ENCODE results near the gene CACHD1. TPM values are rescaled to one million over a fixed set of nuclear protein-coding genes. Genes with fewer than 3 reads are reported as not detected.

Gene CACHD1
- polyA plus RNA-seq, 1 of the 3 experiments (the other 2 are of a cell fraction): 2.2 TPM

- TF ChIP-seq, protein P1, sequence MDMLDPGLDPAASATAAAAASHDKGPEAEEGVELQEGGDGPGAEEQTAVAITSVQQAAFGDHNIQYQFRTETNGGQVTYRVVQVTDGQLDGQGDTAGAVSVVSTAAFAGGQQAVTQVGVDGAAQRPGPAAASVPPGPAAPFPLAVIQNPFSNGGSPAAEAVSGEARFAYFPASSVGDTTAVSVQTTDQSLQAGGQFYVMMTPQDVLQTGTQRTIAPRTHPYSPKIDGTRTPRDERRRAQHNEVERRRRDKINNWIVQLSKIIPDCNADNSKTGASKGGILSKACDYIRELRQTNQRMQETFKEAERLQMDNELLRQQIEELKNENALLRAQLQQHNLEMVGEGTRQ (IDR thresholded peaks at IDR 0.05; ENCODE audit: borderline replicate concordance, low read depth, low read length): no peak
- TF ChIP-seq MEF2A (IDR thresholded peaks at IDR 0.05; ENCODE audit: borderline replicate concordance, low read depth) (no peak), GATA2 (CRISPR knock-in tag; IDR thresholded peaks at IDR 0.05) (no peak), RFX5 (IDR thresholded peaks at IDR 0.05; ENCODE audit: low read length) (no peak), EZH2phosphoT487 (IDR thresholded peaks at IDR 0.05; ENCODE audit: borderline replicate concordance, low read depth) (no peak), YY1 (IDR thresholded peaks at IDR 0.05; ENCODE audit: low read depth) (no peak), TAF1 (IDR thresholded peaks at IDR 0.05; ENCODE audit: borderline replicate concordance, low read depth, low read length) (no peak), RAD21 (IDR thresholded peaks at IDR 0.05; ENCODE audit: low read length) (no peak), NFIC (IDR thresholded peaks at IDR 0.05; ENCODE audit: borderline replicate concordance) (no peak), NRF1 (IDR thresholded peaks at IDR 0.05; ENCODE audit: low read depth, low read length) (no peak), RCOR1 (IDR thresholded peaks at IDR 0.05; ENCODE audit: low read length) (no peak), MAX (IDR thresholded peaks at IDR 0.05; ENCODE audit: low read depth) (no peak)
- TF ChIP-seq, protein P2, sequence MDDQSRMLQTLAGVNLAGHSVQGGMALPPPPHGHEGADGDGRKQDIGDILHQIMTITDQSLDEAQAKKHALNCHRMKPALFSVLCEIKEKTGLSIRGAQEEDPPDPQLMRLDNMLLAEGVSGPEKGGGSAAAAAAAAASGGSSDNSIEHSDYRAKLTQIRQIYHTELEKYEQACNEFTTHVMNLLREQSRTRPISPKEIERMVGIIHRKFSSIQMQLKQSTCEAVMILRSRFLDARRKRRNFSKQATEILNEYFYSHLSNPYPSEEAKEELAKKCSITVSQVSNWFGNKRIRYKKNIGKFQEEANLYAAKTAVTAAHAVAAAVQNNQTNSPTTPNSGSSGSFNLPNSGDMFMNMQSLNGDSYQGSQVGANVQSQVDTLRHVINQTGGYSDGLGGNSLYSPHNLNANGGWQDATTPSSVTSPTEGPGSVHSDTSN (IDR thresholded peaks at IDR 0.05): no peak
- TF ChIP-seq, protein P3, sequence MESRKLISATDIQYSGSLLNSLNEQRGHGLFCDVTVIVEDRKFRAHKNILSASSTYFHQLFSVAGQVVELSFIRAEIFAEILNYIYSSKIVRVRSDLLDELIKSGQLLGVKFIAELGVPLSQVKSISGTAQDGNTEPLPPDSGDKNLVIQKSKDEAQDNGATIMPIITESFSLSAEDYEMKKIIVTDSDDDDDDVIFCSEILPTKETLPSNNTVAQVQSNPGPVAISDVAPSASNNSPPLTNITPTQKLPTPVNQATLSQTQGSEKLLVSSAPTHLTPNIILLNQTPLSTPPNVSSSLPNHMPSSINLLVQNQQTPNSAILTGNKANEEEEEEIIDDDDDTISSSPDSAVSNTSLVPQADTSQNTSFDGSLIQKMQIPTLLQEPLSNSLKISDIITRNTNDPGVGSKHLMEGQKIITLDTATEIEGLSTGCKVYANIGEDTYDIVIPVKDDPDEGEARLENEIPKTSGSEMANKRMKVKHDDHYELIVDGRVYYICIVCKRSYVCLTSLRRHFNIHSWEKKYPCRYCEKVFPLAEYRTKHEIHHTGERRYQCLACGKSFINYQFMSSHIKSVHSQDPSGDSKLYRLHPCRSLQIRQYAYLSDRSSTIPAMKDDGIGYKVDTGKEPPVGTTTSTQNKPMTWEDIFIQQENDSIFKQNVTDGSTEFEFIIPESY (IDR thresholded peaks at IDR 0.05; ENCODE audit: borderline replicate concordance, low read depth): no peak
- H3K27me3 ChIP-seq (ENCODE audit: insufficient read depth): no peaks in the 10 kb centered on the region
- H3K4me1 ChIP-seq (ENCODE audit: control insufficient read depth in 1 of 2, insufficient read depth in 2 of 2, low read depth in 1 of 2, low read length in 1 of 2): no peaks in the 10 kb centered on the region
- H3K9me2 ChIP-seq: no peaks in the 10 kb centered on the region
- no peak overlapping the region for H3K9ac ChIP-seq
- H3K36me3 ChIP-seq (replicated peaks in 1 of 2; ENCODE audit: control insufficient read depth in 1 of 2, insufficient read depth in 2 of 2, low read length in 1 of 2): no peaks in the 10 kb centered on the region
- H2AFZ ChIP-seq (ENCODE audit: low read depth): no peak overlapping the region
- H3K4me3 ChIP-seq (ENCODE audit: low read depth in 2 of 2, low read length in 1 of 2): no peak overlapping the region
- no peaks in the 10 kb centered on the region for H3F3A ChIP-seq (replicated peaks; ENCODE audit: insufficient read depth)
- ChIA-PET POLR2A (no interaction called here), CTCF (interaction anchor here (0.6 kb wide), 1 partner anchor 39 kb away, joined by 3 read pairs; no protein-coding TSS in a partner anchor)
- no peak overlapping the region for H3K27ac ChIP-seq (ENCODE audit: low read depth in 2 of 2, low read length in 1 of 2)
- no peak for DNase-seq
- H4K20me1 ChIP-seq (ENCODE audit: insufficient read depth): no peaks in the 10 kb centered on the region
- H3K4me2 ChIP-seq: no peak overlapping the region
- no peaks in the 10 kb centered on the region for H3K9me3 ChIP-seq
- H3K79me2 ChIP-seq (ENCODE audit: insufficient read depth): no peaks in the 10 kb centered on the region
These were observed 118.9 kb downstream of the CACHD1 start for GRCh38 chr1:64588876-64589275.

DNA sequence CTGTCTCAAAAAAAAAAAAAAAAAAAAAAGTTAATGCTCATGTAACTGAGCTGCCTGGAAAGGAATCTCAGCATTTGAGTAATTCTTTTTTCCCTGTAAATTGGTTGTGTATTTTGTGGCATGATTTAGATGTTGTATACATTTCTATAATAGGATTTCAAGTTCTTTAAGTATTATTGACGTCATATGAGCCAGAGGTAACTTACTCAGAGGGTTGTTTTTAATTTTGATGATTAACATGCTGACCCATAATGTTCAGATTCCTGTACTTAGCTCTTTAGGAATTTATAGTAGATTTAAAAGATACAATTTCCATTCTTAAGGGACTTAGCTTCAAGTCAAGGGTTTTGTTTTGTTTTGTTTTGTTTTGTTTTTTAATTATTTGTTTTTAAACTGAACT is 120.4 kb downstream of the CACHD1 start:
- WGBS (ENCODE audit: low lambda C conversion rate): 71% methylated on average over 1 of the region's 1 CpG
- POLR2A ChIA-PET: no interaction called here
- no peak for DNase-seq

More for the DNA sequence above, 120.4 kb downstream of the CACHD1 start:
- Histone ChIP-seq H3K27ac (ENCODE audit: low read depth in 2 of 2, low read length in 1 of 2) (no peak overlapping the region), H3K36me3 (replicated peaks in 1 of 2; ENCODE audit: control insufficient read depth in 1 of 2, insufficient read depth in 2 of 2, low read length in 1 of 2) (no peaks in the 10 kb centered on the region), H2AFZ (ENCODE audit: low read depth) (no peak overlapping the region), H4K20me1 (ENCODE audit: insufficient read depth) (no peaks in the 10 kb centered on the region), H3K9me3 (no peaks in the 10 kb centered on the region), H3K4me3 (ENCODE audit: low read depth in 2 of 2, low read length in 1 of 2) (no peak overlapping the region), H3K9me2 (no peaks in the 10 kb centered on the region), H3F3A (replicated peaks; ENCODE audit: insufficient read depth) (no peaks in the 10 kb centered on the region), H3K4me2 (no peak overlapping the region), H3K79me2 (ENCODE audit: insufficient read depth) (no peaks in the 10 kb centered on the region), H3K4me1 (ENCODE audit: control insufficient read depth in 1 of 2, insufficient read depth in 2 of 2, low read depth in 1 of 2, low read length in 1 of 2) (peaks cover 0 to 5% of the 10 kb centered on the region in 2 experiments; a peak in 2 of 4 replicates), H3K9ac (no peak overlapping the region), H3K27me3 (ENCODE audit: insufficient read depth) (no peaks in the 10 kb centered on the region)
- CTCF ChIA-PET: interaction anchor here (1.3 kb wide), 1 partner anchor 11 kb away, joined by 5 read pairs; no protein-coding TSS in a partner anchor
- no peak for TF ChIP-seq GABPA (IDR thresholded peaks at IDR 0.05; ENCODE audit: low read depth)
- no peak for TF ChIP-seq SIN3A (IDR thresholded peaks at IDR 0.05; ENCODE audit: borderline replicate concordance, low read depth, low read length)
- TF ChIP-seq RAD21 (IDR thresholded peaks at IDR 0.05; ENCODE audit: low read length): no peak
- no peak for TF ChIP-seq EZH2phosphoT487 (IDR thresholded peaks at IDR 0.05; ENCODE audit: borderline replicate concordance, low read depth)
- TF ChIP-seq, protein P3 (IDR thresholded peaks at IDR 0.05; ENCODE audit: borderline replicate concordance, low read depth): no peak
- no peak for TF ChIP-seq MXI1 (IDR thresholded peaks at IDR 0.05; ENCODE audit: low read depth, low read length)
- no peak for TF ChIP-seq NFIC (IDR thresholded peaks at IDR 0.05; ENCODE audit: borderline replicate concordance)
- no peak for TF ChIP-seq YY1 (IDR thresholded peaks at IDR 0.05; ENCODE audit: low read depth)
- TF ChIP-seq CHD2 (IDR thresholded peaks at IDR 0.05; ENCODE audit: low read length, partially characterized antibody): no peak
